ENCODE measurements around the gene GANAB.
"Not testable (repeated sequence)": the region's sequence is repeated elsewhere in the genome, so short reads cannot be mapped to it uniquely, and the experiment has no call there.

Gene GANAB

GRCh38 chr11:62600367-62601121, 45.9 kb downstream of the GANAB start:
- DNase-seq = no peak

GRCh38 chr11:62599901-62600300, 46.5 kb downstream of the GANAB start:
- DNase-seq = no peak

- DNase-seq = peak; percentile 91
Measured at GRCh38 chr11:62599069-62599696, 47.2 kb downstream of the GANAB start.

- DNase-seq = no peak
Measured at GRCh38 chr11:62595124-62595523, 51.3 kb downstream of the GANAB start.

GRCh38 chr11:62593434-62594044, 52.9 kb downstream of the GANAB start:
- peak; percentile 76 for DNase-seq

GRCh38 chr11:62592989-62593421, 53.4 kb downstream of the GANAB start:
- no peak for DNase-seq

GRCh38 chr11:62592146-62592815, 54.1 kb downstream of the GANAB start:
- no peak for DNase-seq

GRCh38 chr11:62591448-62592145, 54.8 kb downstream of the GANAB start, which contains the start of gene TUT1:
TSS of gene TUT1 (minus strand) at chr11:62591523. CDS start at chr11:62591485, 38 bp downstream.
- peak; percentile 93 for DNase-seq

GRCh38 chr11:62588966-62589637, 57.3 kb downstream of the GANAB start:
- no peak for DNase-seq

GRCh38 chr11:62585356-62585755, 61.1 kb downstream of the GANAB start:
- not testable (repeated sequence) for DNase-seq

- DNase-seq = not testable (repeated sequence)
Measured at GRCh38 chr11:62581735-62582134, 64.7 kb downstream of the GANAB start.

GRCh38 chr11:62580959-62581715, 65.3 kb downstream of the GANAB start:
- DNase-seq = no peak

- DNase-seq = no peak
Measured at GRCh38 chr11:62579252-62579651, 67.2 kb downstream of the GANAB start.

- no peak for DNase-seq
Measured at GRCh38 chr11:62578541-62578940, 67.9 kb downstream of the GANAB start.

- no peak for DNase-seq
Measured at GRCh38 chr11:62577046-62577714, 69.2 kb downstream of the GANAB start.

- DNase-seq = no peak
Measured at GRCh38 chr11:62575837-62576236, 70.6 kb downstream of the GANAB start.

- no peak for DNase-seq
Measured at GRCh38 chr11:62575156-62575555, 71.3 kb downstream of the GANAB start.
